CD4-positive, alpha-beta T cell (primary cell): ENCODE data around the gene GPRC5C. TPM values are rescaled to one million over a fixed set of nuclear protein-coding genes. Genes with fewer than 3 reads are reported as not detected.

ENCODE experiments used
- ATAC-seq: fragments of 200-7000 bp; cut with Tn5 transposase; one replicate; pipeline ENCODE4 v1.10.0; 2022; ENCODE audit warnings: mild to moderate bottlenecking; ENCODE audit not compliant: poor library complexity
- CTCF ChIA-PET: fragments of 350-600 bp; sonication (Branson Sonifier 250); formaldehyde crosslinking; loops from one replicate; lab custom pipeline; 2021; ENCODE audit warnings: antibody characterized with exemption, inconsistent platforms; lab: Charles Lee
- POLR2A ChIA-PET: fragments of 350-600 bp; sonication (Branson Sonifier 250); formaldehyde crosslinking; loops from one replicate; lab custom pipeline; 2021; ENCODE audit warnings: antibody characterized with exemption, inconsistent platforms; lab: Charles Lee
- DNase-seq, 14 experiments: peaks; one replicate each; pipeline ENCODE4 v3.0.0-alpha.2; 2013 to 2020; ENCODE audit warnings: mixed read lengths in 2 of 14
- H3K27ac ChIP-seq, 2 donors: one replicate each; pipeline versions ENCODE4 v1.5.1 to v1.7.0; 2013; ENCODE audit warnings: low read length in 2 of 2, low read depth in 1 of 2, mild to moderate bottlenecking in 1 of 2
- H3K27me3 ChIP-seq, 2 experiments: 1 replicate in 1 of 2; 2 replicates in 1 of 2; pipeline versions ENCODE4 v1.6.1 to v1.7.0; 2013; ENCODE audit warnings: low read length in 2 of 2, control low read depth in 1 of 2, mild to moderate bottlenecking in 1 of 2, moderate library complexity in 1 of 2; ENCODE audit not compliant: insufficient read depth in 2 of 2, control insufficient read depth in 1 of 2
- H3K36me3 ChIP-seq: one replicate; pipeline ENCODE4 v1.6.1; 2013; ENCODE audit warnings: low read length, control low read depth; ENCODE audit not compliant: insufficient read depth
- H3K4me1 ChIP-seq: one replicate; pipeline ENCODE4 v1.6.1; 2013; ENCODE audit warnings: low read length, control low read depth; ENCODE audit not compliant: insufficient read depth
- H3K4me3 ChIP-seq: one replicate; pipeline ENCODE4 v1.5.1; 2013; ENCODE audit warnings: mild to moderate bottlenecking, low read length, moderate library complexity
- H3K9me3 ChIP-seq, 2 experiments: 1 replicate in 1 of 2; 2 replicates in 1 of 2; pipeline versions ENCODE4 v1.6.1 to v1.7.0; 2013; ENCODE audit warnings: low read length in 2 of 2, mild to moderate bottlenecking in 2 of 2, control low read depth in 1 of 2, moderate library complexity in 1 of 2; ENCODE audit not compliant: control insufficient read depth in 1 of 2, insufficient read depth in 1 of 2
- H3K27ac Mint-ChIP-seq: one replicate; pipeline ENCODE4 v1.8.0; 2020; ENCODE audit warnings: mixed read lengths
- H3K27me3 Mint-ChIP-seq: one replicate; pipeline ENCODE4 v1.8.0; 2021; ENCODE audit warnings: mixed read lengths
- H3K36me3 Mint-ChIP-seq: one replicate; pipeline ENCODE4 v1.8.0; 2021; ENCODE audit warnings: low read depth, mixed read lengths
- H3K4me1 Mint-ChIP-seq: one replicate; pipeline ENCODE4 v1.8.0; 2021; ENCODE audit warnings: low read depth, mixed read lengths
- H3K4me3 Mint-ChIP-seq: one replicate; pipeline ENCODE4 v1.8.0; 2020; ENCODE audit warnings: mild to moderate bottlenecking, mixed read lengths
- H3K9me3 Mint-ChIP-seq: one replicate; pipeline ENCODE4 v1.8.0; 2020; ENCODE audit warnings: mixed read lengths
- CTCF ChIP-seq: fragments of 200-600 bp; IDR thresholded peaks from one replicate; pipeline ENCODE4 v1.8.0; 2022; ENCODE audit warnings: antibody characterized with exemption, mild to moderate bottlenecking
- intact Hi-C, 2 experiments: fragments of 100-400 bp; cut with DNase I in 1 of 2; cut with micrococcal nuclease in 1 of 2; formaldehyde crosslinking; loops; one replicate each; pipeline versions ENCODE4 v1.15.1 to v1.9.0; 2023 to 2025; cut with DNase I, micrococcal nuclease
- total RNA-seq, 174 experiments: library from RNA in 2 of 174; stranded (reverse) in 2 of 174; gene quantifications; one replicate each; pipeline ENCODE4 v1.2.3 and lab custom pipeline; 2021 to 2026

The GPRC5C gene
- total RNA-seq, 2 experiments from 2014 or later = not detected

- ATAC-seq = no peak
These were observed 18.4 kb upstream of the GPRC5C start for GRCh38 chr17:74413491-74413890.

GRCh38 chr17:74414510-74414909 is 17.4 kb upstream of the GPRC5C start:
- CTCF ChIA-PET = no interaction called here
- no peak overlapping the region for H3K27ac ChIP-seq
- no peak for ATAC-seq
- Mint-ChIP-seq H3K9me3 (no peaks in the 10 kb centered on the region), H3K4me3 (no peak overlapping the region), H3K4me1 (no peaks in the 10 kb centered on the region), H3K27me3 (peaks cover 17% of the 10 kb centered on the region), H3K27ac (no peak overlapping the region), H3K36me3 (no peaks in the 10 kb centered on the region)
- no peak for DNase-seq
- intact Hi-C loops = no loop called here
- H3K4me1 ChIP-seq = no peaks in the 10 kb centered on the region
- H3K27me3 ChIP-seq = peaks cover 0 to 2% of the 10 kb centered on the region in 2 experiments
- H3K4me3 ChIP-seq = no peak overlapping the region
- no peak for TF ChIP-seq CTCF
- POLR2A ChIA-PET = no interaction called here
- H3K36me3 ChIP-seq = no peaks in the 10 kb centered on the region
- no peaks in the 10 kb centered on the region for H3K9me3 ChIP-seq

More at GRCh38 chr17:74413491-74413890, 18.4 kb upstream of the GPRC5C start:
- no peak for DNase-seq
- ChIA-PET POLR2A (interaction anchor here (0.6 kb wide), 1 partner anchor 10 kb away, joined by 3 read pairs; no protein-coding TSS in a partner anchor), CTCF (no interaction called here)
- Mint-ChIP-seq H3K9me3 (no peaks in the 10 kb centered on the region), H3K4me3 (no peak overlapping the region), H3K27me3 (peaks cover 17% of the 10 kb centered on the region), H3K36me3 (no peaks in the 10 kb centered on the region), H3K27ac (no peak overlapping the region), H3K4me1 (no peaks in the 10 kb centered on the region)
- Histone ChIP-seq H3K36me3 (no peaks in the 10 kb centered on the region), H3K4me3 (no peak overlapping the region), H3K27ac (no peak overlapping the region), H3K4me1 (no peaks in the 10 kb centered on the region), H3K9me3 (no peaks in the 10 kb centered on the region), H3K27me3 (peaks cover 0 to 2% of the 10 kb centered on the region in 2 experiments)
- intact Hi-C loops = no loop called here
- no peak for TF ChIP-seq CTCF

GRCh38 chr17:74415608-74416396 is 16.1 kb upstream of the GPRC5C start:
- Histone ChIP-seq H3K9me3 (no peaks in the 10 kb centered on the region), H3K4me3 (no peak overlapping the region), H3K36me3 (no peaks in the 10 kb centered on the region), H3K27ac (no peak overlapping the region), H3K27me3 (peaks cover 0 to 2% of the 10 kb centered on the region in 2 experiments), H3K4me1 (no peaks in the 10 kb centered on the region)
- TF ChIP-seq CTCF = no peak
- Mint-ChIP-seq H3K4me1 (no peaks in the 10 kb centered on the region), H3K4me3 (no peak overlapping the region), H3K36me3 (no peaks in the 10 kb centered on the region), H3K9me3 (no peaks in the 10 kb centered on the region), H3K27ac (no peak overlapping the region), H3K27me3 (peaks cover 12% of the 10 kb centered on the region)
- POLR2A ChIA-PET = no interaction called here
- no peak for ATAC-seq
- DNase-seq = no peak
- CTCF ChIA-PET = no interaction called here
- intact Hi-C loops = no loop called here
